ENCODE results near the gene HYAL3.
A peak's percentile ranks its signal among the peaks of the same experiment; 100 is the strongest.
"Not testable (repeated sequence)": the region's sequence is repeated elsewhere in the genome, so short reads cannot be mapped to it uniquely, and the experiment has no call there.

Gene HYAL3

DNA sequence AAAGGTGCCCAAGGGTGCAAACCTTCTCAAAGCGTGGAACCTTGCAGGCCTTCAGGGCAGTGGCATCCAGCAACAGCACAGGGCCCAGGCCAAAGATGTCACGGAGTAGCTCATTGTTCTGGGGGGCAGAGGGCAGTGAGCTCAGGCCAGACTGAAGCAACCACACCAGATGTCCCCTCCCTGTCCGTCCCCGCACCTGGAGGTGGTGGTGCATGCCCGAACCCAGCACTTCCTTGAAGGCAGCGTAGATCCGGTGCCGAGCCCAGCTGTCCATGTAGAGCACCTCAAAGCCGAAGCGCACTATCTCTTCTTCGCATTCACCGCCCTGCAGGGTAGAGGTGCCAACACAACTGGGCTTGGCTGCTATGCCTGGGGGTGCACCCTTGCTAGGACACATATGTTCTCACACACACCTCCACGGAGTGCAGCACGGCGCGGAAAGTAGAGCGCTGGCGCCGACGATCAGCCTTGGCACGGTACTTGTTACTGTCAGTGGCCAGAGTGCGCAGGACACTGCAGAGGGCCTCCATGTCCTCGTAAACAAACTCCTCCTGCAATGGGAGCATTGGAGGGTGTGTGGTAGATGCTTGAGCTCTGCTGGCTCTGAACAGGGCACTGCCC lies 10.7 kb downstream of the HYAL3 start:
- no peak for DNase-seq

DNA sequence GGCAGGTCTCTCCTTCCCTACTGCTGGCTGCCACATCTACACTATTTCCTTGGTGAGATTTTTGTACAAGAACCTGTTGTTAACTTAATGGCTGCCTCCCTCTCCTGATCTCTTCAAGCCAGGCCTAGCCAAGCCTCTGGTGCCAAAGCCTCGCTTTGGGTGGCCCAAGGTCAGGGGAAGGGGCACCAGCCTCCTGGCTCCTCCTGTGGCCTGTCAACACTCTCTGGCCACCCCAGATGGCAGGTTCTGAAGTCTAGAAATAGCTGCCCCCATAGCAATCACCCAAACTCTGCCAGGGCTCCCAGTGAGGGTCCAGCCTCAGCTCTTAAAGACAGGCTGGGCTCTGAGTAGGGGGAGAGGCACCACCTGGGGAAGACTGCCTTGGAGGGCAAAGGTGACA lies 11.9 kb downstream of the HYAL3 start:
- DNase-seq: no peak

DNA sequence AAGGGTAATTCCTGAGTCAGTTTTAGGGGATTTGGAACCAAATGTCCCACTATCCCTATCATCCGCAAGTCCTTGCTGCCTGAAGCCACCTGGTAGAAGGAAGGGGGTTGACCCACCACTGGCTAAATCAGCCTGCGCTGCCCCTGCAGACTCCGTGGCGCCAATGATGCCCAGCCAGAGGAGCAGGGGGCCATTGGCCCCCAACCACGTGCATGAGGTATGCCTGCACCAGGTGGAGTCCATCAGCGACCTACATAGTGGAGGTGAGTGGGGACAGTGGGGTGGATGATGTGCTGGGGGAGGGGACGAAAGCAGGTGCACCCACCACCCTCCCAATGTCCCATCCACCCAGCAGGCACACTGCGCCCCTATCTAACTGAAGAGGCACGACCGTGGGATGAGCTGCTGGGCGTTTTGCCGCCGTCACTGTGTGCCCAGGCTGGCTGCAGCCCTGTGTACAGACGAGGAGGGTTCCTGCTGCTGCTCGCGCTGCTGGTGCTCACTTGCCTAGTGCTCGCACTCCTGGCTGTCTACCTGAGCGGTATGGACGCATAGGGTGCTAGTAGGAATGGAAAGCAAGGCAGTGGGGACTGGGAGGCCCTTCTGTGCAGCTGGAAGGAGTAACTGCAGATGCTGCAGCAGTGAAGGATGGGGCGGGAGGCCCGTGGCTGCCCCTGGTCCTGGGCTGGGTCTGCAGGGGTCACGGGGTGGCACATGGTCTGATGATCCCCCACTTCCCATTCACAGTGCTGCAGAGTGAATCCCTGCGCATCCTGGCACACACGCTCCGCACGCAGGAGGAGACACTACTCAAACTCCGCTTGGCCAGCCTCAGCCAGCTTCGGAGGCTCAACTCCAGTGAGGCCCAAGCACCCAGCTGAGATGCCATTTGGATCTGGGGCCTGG lies 12.6 kb downstream of the HYAL3 start:
- no peak for DNase-seq

DNA sequence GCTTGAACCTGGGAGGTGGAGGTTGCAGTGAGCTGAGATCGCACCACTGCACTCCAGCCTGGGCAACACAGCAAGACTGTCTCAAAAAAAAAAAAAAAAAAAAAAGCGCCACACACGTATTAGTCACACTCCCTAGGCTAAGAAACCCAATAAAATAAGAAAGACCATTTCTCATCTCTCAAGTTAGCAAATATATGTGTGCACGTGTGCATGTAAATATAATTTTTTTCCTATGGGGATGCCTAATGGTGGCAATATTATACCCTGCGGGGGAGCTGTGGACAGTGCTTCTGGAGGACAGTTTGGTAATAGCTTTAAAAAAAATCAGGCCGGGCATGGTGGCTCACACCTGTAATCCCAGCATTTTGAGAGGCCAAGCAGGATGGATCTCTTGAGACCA lies 15.1 kb downstream of the HYAL3 start:
- not testable (repeated sequence) for DNase-seq

DNA sequence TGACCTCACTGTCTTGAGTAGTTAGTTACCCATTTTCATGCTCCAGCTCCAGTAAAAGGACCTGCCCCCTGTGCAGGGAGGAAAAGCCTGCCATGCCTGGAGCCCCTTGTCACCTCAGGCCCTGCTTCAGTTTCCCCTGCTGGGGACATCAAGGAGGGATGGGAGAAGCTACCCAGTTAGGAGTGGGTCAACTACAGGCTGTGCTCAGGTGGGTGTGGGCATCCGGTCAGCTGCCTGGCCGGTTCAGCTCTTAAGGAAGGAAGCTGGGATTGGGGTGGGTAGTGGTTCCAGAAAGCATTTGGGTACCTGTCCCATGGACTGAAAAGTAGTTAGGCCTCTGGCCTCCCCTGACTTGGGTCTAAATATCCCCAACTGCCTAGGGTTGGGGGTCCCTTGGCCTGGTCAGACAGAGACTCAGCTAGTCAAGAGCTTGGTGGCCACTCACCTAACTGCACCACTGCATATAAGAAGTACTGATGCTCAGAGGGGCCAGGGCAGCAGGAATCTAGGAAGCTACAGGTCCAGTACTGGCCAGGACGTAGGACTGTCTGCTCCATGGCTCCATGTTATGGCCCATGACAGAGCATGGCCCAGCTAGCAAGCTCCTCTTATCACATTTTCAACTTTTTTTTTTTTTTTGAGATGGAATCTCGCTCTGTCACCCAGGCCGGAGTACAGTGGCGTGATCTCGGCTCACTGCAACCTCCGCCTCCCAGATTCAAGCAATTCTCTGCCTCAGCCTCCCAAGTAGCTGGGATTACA lies 19.8 kb downstream of the HYAL3 start:
- DNase-seq: no peak

DNA sequence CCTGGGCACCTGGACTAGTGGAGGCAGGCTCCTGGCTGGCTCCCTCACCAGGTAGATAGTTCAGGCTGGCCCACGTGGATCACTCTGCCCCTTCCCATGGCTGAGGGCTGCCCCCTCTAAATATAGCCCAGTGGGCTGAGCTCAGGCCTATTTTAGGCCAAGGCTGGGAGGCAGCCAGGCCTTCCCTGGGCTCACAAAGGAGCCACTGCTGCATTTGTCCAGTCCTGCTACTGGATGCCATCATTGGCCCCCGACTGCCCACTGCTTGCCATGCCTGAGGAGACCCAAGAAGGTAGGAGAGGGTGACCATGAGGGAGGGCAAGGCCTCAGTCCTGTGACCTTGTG lies 20.4 kb downstream of the HYAL3 start, which contains the start of gene LSMEM2:
Gene LSMEM2 (plus strand): TSS at position 208 of the 345 bp plus-strand sequence. CDS start 27 bp downstream, at position 235.
- no peak for DNase-seq

DNA sequence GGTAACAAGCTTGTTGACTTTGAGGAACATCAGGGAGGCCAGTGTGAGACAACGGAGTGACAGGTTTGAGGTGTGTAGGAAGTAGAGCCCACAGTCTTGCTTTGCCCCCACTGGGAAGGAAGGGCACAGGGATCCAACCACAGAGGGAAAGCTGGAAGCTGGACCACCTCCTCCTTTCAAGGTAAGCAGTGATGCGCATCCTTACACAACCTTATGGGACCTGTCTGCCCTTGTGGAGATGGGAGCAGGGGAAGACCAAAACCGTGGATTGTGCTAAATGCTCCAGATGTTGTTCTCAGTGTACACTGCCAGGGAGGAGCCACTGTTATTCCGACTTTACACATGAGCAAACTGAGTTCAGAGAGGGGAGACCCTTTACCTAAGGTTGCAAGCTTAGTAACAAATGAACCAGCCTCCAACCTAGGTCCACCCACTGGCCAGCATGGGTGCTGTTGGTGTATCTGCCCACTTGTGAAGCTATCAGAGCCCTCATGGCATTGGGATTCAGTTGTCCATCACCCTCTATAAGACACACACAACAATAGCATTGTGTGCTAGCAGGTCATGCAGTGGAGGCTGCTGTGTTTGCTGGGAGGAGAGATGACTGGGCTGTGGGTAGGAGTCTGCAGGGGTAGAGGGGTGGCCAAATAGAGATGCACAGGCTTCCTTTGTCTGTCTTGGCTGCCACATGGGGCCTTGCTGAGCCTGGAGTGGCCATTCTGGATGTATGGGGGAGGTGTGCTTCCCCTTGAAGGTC lies 20.9 kb downstream of the HYAL3 start:
- DNase-seq: no peak

DNA sequence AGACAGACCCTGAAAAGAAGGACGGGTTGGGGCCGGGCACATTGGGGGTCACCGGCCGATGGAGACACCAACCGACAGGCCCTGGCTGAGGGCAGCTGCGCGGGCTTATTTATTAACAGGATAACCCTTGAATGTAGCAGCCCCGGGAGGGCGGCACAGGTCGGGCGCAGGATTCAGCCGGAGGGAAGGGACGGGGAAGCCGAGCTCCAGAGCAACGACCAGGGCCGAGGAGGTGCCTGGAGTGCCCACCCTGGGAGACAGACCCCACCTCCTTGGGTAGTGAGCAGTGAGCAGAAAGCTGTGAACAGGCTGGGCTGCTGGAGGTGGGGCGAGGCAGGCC lies 22.5 kb downstream of the HYAL3 start:
- no peak for DNase-seq

DNA sequence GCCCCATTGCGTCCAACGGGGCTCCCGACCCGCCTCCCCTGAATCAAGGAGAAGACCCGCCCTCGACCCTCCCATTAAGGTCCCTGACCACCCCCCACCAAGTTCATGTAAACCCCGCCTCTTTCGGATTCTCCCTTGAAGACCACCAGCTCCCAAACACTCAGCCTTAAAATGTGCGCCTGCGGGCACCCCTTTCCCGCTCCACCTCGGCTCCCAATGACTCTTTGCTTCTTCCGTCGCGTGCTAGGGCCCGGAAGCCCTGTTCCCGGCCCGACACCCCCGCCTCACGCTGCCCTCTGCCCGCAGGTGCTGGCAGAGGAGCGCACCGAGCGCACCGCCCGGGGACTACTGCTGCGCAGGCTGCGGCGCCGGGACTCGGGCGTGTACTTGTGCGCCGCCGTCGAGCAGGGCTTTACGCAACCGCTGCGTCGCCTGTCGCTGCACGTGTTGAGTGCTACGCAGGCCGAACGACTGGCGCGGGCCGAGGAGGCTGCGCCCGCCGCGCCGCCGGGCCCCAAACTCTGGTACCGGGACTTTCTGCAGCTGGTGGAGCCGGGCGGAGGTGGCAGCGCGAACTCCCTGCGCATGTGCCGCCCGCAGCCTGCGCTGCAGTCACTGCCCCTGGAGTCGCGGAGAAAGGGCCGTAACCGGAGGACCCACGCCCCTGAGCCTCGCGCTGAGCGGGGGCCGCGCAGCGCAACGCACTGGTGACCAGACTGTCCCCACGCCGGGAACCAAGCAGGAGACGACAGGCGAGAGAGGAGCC lies 23.0 kb downstream of the HYAL3 start:
- peak in 1 of 2 donors; percentile 19 for DNase-seq

DNA sequence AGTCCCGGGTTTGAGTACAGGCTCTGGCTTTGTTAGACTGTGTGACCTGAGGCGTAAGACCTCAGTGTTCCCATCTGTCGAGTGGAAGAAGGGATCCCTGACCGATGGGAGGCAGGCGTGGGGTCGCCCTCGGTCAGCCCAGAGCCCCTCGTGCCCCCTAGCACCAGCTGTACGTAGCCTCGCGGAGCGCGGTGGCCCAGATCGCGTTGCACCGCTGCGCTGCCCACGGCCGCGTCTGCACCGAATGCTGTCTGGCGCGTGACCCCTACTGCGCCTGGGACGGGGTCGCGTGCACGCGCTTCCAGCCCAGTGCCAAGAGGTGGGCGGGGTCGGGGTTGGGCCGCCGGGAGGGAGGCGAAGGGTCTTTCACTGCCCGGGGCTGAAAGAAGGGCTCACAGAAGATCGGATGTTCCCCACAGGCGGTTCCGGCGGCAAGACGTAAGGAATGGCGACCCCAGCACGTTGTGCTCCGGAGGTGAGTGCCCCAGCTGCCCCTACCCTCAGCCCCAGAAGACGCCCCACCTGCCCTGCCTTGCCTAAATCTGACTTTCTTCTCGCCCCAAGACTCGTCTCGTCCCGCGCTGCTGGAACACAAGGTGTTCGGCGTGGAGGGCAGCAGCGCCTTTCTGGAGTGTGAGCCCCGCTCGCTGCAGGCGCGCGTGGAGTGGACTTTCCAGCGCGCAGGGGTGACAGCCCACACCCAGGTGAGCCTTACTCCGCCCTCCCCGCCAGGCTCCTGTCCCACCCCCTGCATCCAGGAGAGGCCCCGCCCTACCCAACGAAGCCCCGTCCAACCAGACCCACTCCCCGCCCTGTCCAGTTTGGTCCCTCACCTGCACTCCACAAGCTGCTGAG lies 23.8 kb downstream of the HYAL3 start:
- no peak for DNase-seq

DNA sequence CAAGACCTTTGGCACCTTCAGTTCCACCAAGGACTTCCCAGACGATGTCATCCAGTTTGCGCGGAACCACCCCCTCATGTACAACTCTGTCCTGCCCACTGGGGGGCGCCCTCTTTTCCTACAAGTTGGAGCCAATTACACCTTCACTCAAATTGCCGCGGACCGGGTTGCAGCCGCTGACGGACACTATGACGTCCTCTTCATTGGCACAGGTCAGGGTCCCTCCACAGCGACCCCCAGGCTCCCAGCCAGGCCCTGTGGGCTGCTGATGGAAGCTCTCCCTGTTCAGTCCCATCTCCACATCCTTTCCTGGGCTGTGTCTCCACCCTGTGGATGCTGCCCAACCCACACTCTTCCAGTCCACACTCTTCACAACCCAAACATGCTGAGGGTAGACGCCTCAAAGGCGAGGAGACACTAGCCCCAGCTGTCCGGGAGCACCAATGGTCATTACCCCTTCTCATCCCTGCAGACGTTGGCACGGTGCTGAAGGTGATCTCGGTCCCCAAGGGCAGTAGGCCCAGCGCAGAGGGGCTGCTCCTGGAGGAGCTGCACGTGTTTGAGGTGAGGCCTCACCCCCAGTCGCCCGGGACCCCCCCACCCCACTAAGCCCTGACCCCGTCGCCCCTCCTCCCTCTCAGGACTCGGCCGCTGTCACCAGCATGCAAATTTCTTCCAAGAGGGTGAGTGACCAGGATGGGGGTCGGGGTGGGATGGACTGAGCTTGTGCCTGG lies 24.7 kb downstream of the HYAL3 start:
- DNase-seq: peak; percentile 70 to 73

DNA sequence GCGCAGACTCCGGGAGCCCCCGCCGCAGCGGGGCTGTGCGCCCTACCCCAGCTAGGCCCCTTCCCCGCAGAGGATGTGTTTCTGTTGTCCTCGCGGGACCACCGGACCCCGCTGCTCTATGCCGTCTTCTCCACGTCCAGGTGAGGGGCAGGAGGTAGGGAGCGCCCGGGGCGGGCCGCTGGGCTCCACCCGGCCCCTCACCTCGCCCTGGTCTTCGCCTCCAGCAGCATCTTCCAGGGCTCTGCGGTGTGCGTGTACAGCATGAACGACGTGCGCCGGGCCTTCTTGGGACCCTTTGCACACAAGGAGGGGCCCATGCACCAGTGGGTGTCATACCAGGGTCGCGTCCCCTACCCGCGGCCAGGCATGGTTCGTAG lies 25.5 kb downstream of the HYAL3 start:
- DNase-seq: no peak

DNA sequence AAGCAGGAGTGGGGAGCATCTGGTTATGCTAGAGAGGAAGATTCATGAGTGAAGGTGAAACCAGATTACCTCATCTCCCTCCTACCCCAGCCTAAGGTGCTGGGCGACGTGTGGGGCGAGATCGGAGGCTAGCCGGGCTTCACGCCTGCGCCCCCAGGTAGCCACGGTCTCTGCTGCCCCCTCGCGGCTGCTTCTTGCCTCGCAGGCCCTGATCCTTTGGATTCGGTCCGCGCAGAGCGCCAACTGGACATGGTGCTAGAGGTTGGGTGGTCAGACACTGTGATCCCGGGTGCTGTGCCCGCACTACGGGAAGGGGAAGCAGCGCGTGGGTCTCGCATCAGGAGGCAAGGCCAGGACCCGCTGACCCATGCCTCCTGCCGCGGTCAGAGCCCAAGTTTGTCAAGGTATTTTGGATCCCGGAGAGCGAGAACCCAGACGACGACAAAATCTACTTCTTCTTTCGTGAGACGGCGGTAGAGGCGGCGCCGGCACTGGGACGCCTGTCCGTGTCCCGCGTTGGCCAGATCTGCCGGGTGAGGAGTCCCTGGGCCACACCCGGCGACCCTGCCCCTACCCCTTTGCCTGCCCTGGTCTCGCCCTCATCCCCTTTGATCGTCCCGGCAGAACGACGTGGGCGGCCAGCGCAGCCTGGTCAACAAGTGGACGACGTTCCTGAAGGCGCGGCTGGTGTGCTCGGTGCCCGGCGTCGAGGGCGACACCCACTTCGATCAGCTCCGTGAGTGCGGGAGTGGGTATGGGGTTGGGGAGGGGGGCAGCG lies 26.1 kb downstream of the HYAL3 start:
- peak; percentile 84 to 86 for DNase-seq

DNA sequence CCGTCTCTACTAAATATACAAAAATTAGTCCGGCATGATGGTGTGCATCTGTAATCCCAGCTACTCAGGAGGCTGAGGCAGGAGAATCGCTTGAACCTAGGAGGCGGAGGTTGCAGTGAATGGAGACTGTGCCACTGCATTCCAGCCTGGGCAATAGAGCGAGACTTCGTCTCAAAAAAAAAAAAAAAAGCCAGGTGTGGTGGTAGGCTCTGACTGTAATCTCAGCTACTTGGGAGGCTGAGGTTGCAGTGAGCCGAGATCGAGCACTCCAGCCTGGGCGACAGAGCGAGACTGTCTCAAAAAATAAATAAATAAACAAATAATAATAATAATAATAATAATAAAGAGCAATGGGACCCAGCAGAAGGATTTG lies 26.7 kb downstream of the HYAL3 start:
- not testable (repeated sequence) for DNase-seq

DNA sequence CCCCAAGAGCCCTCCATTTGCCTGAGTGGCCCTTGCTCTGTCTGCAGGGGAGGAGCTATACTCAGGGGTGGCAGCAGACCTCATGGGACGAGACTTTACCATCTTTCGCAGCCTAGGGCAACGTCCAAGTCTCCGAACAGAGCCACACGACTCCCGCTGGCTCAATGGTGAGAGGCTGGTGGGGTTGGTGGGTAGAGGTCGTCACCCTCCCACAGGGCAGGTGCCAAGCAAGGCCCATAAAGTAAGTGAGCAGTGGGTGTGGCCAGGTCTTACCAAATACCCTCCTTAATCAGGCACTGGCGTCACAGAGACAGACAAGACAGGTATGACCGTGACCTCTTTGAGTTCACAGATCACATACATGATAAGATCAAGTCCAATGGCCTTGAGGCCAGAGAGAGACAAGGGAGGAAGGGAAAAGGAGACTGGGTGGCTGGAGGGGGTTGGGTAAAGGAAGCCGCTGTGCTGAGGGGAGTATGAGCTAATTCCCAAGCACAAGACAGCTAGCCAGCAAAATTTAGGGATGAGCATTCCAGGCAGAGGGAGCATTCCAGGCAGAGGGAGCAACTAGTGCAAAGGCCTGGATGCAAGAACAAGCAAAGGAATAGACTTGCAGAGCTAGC lies 27.8 kb downstream of the HYAL3 start:
- DNase-seq: no peak

DNA sequence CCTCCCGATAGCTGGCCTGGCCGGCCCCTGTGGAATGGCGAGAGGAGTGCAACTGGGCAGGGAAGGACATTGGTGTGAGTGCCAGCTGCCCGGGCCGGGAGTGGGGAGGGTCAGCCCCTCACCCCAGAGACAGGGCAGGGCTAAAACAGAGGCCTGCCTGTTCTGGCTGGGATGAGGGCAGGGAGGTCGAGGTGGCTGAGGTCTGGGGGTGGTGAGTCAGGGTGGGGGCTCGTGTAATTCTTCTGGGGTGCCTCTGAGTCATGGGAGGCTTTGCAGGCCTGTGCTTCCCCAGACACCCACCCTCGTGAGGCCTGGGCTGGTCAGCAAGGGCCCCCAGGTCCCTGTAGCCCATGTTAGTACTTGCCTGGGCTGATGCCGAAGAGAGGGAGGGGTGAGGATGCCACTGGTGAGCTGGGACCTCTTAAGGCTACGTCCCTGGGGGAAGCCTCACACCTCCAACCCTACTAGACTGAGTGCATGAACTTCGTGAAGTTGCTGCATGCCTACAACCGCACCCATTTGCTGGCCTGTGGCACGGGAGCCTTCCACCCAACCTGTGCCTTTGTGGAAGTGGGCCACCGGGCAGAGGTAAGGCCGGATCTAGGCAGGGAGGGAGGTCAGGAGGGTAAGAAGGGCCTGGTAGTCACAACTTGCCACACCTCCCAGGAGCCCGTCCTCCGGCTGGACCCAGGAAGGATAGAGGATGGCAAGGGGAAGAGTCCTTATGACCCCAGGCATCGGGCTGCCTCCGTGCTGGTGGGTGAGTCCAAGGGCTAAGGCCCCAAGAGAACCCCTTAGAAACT lies 28.6 kb downstream of the HYAL3 start:
- no peak for DNase-seq

DNA sequence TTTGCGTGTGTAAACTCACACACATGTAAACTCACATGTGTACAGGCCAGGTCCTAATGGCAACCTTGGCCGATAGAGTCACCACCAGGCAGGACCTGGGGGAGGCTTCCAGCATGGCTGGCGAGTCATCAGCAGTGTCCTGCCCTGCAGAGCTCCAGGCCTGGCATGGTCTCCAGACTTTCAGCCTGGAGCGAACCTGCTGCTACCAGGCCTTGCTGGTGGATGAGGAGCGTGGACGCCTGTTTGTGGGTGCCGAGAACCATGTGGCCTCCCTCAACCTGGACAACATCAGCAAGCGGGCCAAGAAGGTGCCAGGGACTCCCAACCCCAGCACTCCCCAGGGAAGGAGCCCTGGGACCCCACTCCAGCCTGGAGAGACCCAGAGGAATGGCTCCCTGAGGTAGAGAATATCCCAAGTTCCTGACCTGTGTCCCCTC lies 29.2 kb downstream of the HYAL3 start:
- DNase-seq: no peak

DNA sequence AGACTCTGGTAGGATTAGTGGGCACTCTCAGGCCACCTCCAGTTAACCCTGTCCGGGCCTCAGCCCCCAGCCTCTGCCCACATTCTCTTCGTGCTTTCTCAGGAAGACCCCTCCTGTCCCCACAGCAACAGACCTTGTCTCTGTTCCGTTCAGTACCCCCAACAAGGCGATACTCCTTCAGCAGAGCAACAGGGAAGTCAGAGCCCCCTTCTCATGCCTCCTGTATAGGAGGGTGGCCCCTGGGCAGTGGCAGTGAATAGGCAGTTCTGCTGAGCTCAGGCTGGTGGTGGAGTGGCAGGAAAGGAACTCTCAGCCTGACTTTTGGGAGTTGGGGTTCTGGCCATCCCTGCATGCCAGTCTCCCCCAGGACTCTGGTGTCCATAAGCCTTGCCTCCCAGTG lies 29.7 kb downstream of the HYAL3 start:
- no peak for DNase-seq

All from CD4-positive, alpha-beta T cell treated with Interleukin-1 beta for 1 hour (primary cell).